Testis (tissue), 3 donors: ENCODE results near the gene RHOXF1. TPM values are rescaled to one million over a fixed set of nuclear protein-coding genes. Genes with fewer than 3 reads are reported as not detected.
"Not testable (repeated sequence)": the region's sequence is repeated elsewhere in the genome, so short reads cannot be mapped to it uniquely, and the experiment has no call there.

Experiments
- DNase-seq: peaks from one replicate; pipeline ENCODE4 v3.0.0-alpha.2; 2019
- H3K27ac ChIP-seq, 2 donors: fragments of 200-600 bp; sonication (generic); one replicate each; pipeline ENCODE4 v1.5.1; 2019
- H3K27me3 ChIP-seq: fragments of 200-600 bp; sonication (generic); one replicate; pipeline ENCODE4 v1.5.1; 2019
- H3K36me3 ChIP-seq: fragments of 200-600 bp; sonication (generic); one replicate; pipeline ENCODE4 v1.5.1; 2017; ENCODE audit warnings: low read depth; ENCODE audit errors: missing control alignments
- H3K4me1 ChIP-seq: fragments of 200-600 bp; sonication (generic); one replicate; pipeline ENCODE4 v1.5.1; 2019
- H3K4me3 ChIP-seq, 2 donors: fragments of 200-600 bp; sonication (generic); one replicate each; pipeline ENCODE4 v1.5.1; 2017 to 2019
- H3K9me3 ChIP-seq: fragments of 200-600 bp; sonication (generic); one replicate; pipeline ENCODE4 v1.5.1; 2017
- CTCF ChIP-seq, 3 experiments: fragments of 450-650 bp in 2 of 3; fragments of 200-600 bp in 1 of 3; sonication (generic) in 1 of 3; IDR thresholded peaks; one replicate each; pipeline ENCODE4 v1.5.1; 2016 to 2019; ENCODE audit warnings: antibody characterized with exemption in 3 of 3, mild to moderate bottlenecking in 2 of 3, moderate library complexity in 1 of 3
- POLR2A ChIP-seq: fragments of 450-650 bp; IDR thresholded peaks from one replicate; pipeline ENCODE4 v1.6.1; 2017; ENCODE audit warnings: antibody characterized with exemption, mild to moderate bottlenecking, moderate library complexity
- WGBS, 2 donors: methylation state at CpG; one replicate each; pipeline ENCODE4 v1.1.5; 2018; 5-methylcytosine and 5-hydroxymethylcytosine counted together
- intact Hi-C: fragments of 100-400 bp; cut with DNase I; formaldehyde crosslinking; loops from one replicate; pipeline ENCODE4 v1.15.1; 2023; ENCODE audit warnings: low total_unique reads
- polyA plus RNA-seq: library from polyadenylated mRNA; stranded (reverse); fragments of 350-450 nt; fragmentation: Illumina TruSeq; extraction: RNeasy Lipid Tissue Mini Kit (QIAGEN cat#74804); gene quantifications from one replicate; pipeline ENCODE4 v1.2.3, GENCODE V29; 2014; ENCODE audit warnings: low read depth, low replicate concordance; ENCODE audit not compliant: insufficient read depth
- total RNA-seq, 2 donors: library from RNA; depleted of rRNA; stranded (reverse); fragments of >200 nt; gene quantifications; one replicate each; pipeline ENCODE4 v1.2.3, GENCODE V29; 2016

Gene RHOXF1
- total and polyA plus RNA-seq, 3 donors from 2014 or later, result 24.1 to 48.7 (median 35.0) TPM

- TF ChIP-seq POLR2A, result no peak
- TF ChIP-seq CTCF (IDR thresholded peaks at IDR 0.05), result no peak
- no peak for DNase-seq
- no peak overlapping the region for H3K27ac ChIP-seq
- no peaks in the 10 kb centered on the region for H3K36me3 ChIP-seq
- H3K4me1 ChIP-seq, result no peaks in the 10 kb centered on the region
- no peaks in the 10 kb centered on the region for H3K9me3 ChIP-seq
- H3K4me3 ChIP-seq, result no peak overlapping the region
- intact Hi-C loops, result no loop called here
- H3K27me3 ChIP-seq, result no peaks in the 10 kb centered on the region
Observed at GRCh38 chrX:120111611-120112010, 4.1 kb downstream of the RHOXF1 start.

- Histone ChIP-seq H3K4me3 (no peak overlapping the region), H3K27me3 (no peaks in the 10 kb centered on the region), H3K9me3 (no peaks in the 10 kb centered on the region), H3K36me3 (no peaks in the 10 kb centered on the region), H3K27ac (no peak overlapping the region), H3K4me1 (no peaks in the 10 kb centered on the region)
- TF ChIP-seq CTCF (IDR thresholded peaks at IDR 0.05) (no peak), POLR2A (no peak)
- intact Hi-C loops, result no loop called here
- 68 to 85% methylated on average over 1 of the region's 1 CpG for WGBS, 2 donors
- no peak for DNase-seq
Observed at GRCh38 chrX:120109378-120109777, 6.3 kb downstream of the RHOXF1 start.

GRCh38 chrX:120104707-120105106 lies 11.0 kb downstream of the RHOXF1 start:
- H3K27ac ChIP-seq, H3K27me3 ChIP-seq, H3K36me3 ChIP-seq, DNase-seq, H3K4me3 ChIP-seq, H3K9me3 ChIP-seq, intact Hi-C loops, H3K4me1 ChIP-seq: not testable (repeated sequence)
- WGBS, 2 donors, result 93 to 94% methylated on average over 2 of the region's 2 CpGs

- H3K36me3 ChIP-seq, H3K4me1 ChIP-seq, H3K4me3 ChIP-seq, H3K27ac ChIP-seq, DNase-seq, intact Hi-C loops, H3K9me3 ChIP-seq, H3K27me3 ChIP-seq: not testable (repeated sequence)
- 90 to 100% methylated on average over 1 to 2 of the region's 2 CpGs for WGBS, 2 donors
Observed at GRCh38 chrX:120101057-120101456, 14.7 kb downstream of the RHOXF1 start.

- WGBS, 2 donors, result 92 to 100% methylated on average over 2 of the region's 2 CpGs
- no peaks in the 10 kb centered on the region for H3K9me3 ChIP-seq
- no peaks in the 10 kb centered on the region for H3K4me1 ChIP-seq
- TF ChIP-seq POLR2A, result no peak
- no peak for TF ChIP-seq CTCF (IDR thresholded peaks at IDR 0.05)
- no peaks in the 10 kb centered on the region for H3K36me3 ChIP-seq
- DNase-seq, result no peak
- H3K27ac ChIP-seq, result no peak overlapping the region
- no peaks in the 10 kb centered on the region for H3K27me3 ChIP-seq
- intact Hi-C loops, result no loop called here
- no peak overlapping the region for H3K4me3 ChIP-seq
Observed at GRCh38 chrX:120090208-120090607, 25.5 kb downstream of the RHOXF1 start.

- no peak overlapping the region for H3K27ac ChIP-seq
- H3K4me3 ChIP-seq, result no peak overlapping the region
- no peak for DNase-seq
- H3K27me3 ChIP-seq, result no peaks in the 10 kb centered on the region
- H3K9me3 ChIP-seq, result no peaks in the 10 kb centered on the region
- TF ChIP-seq CTCF (IDR thresholded peaks at IDR 0.05) (no peak), POLR2A (no peak)
- intact Hi-C loops, result no loop called here
- H3K4me1 ChIP-seq, result no peaks in the 10 kb centered on the region
- 31 to 48% methylated on average over 10 of the region's 10 CpGs for WGBS, 2 donors
- no peaks in the 10 kb centered on the region for H3K36me3 ChIP-seq
Observed at GRCh38 chrX:120087289-120088017, 28.3 kb downstream of the RHOXF1 start.

- H3K27me3 ChIP-seq, H3K36me3 ChIP-seq, H3K4me3 ChIP-seq, DNase-seq, H3K9me3 ChIP-seq, intact Hi-C loops, H3K27ac ChIP-seq, H3K4me1 ChIP-seq: not testable (repeated sequence)
- no CpG with 5 or more reads among the region's 12 CpGs for WGBS, 2 donors
Observed at GRCh38 chrX:120085553-120086185, 30.0 kb downstream of the RHOXF1 start.

- no CpG with 5 or more reads among the region's 15 CpGs for WGBS, 2 donors
- H3K9me3 ChIP-seq, H3K27me3 ChIP-seq, H3K4me3 ChIP-seq, DNase-seq, H3K27ac ChIP-seq, intact Hi-C loops, H3K4me1 ChIP-seq, H3K36me3 ChIP-seq: not testable (repeated sequence)
Observed at GRCh38 chrX:120077590-120077989, 38.1 kb downstream of the RHOXF1 start, which contains the start of gene RHOXF2B. Gene RHOXF2B (minus strand): TSS chrX:120077690. CDS start chrX:120077552, 138 bp downstream.
